Spinal cord (tissue), 10 donors: ENCODE data around the gene FCRL1. TPM values are rescaled to one million over a fixed set of nuclear protein-coding genes. Genes with fewer than 3 reads are reported as not detected.

ENCODE experiments used
- DNase-seq, 6 donors: peaks; one replicate each; pipeline versions ENCODE4 v3.0.0 to v3.0.0-alpha.2; 2013 to 2015; ENCODE audit warnings: low spot score in 6 of 6, low read depth in 4 of 6
- H3K27ac ChIP-seq: one replicate; pipeline ENCODE4 v1.5.1; 2013; ENCODE audit warnings: low read depth, low read length, control low read depth
- H3K27me3 ChIP-seq: one replicate; pipeline ENCODE4 v1.6.1; 2013; ENCODE audit warnings: low read length; ENCODE audit not compliant: control insufficient read depth, insufficient read depth
- H3K36me3 ChIP-seq: one replicate; pipeline ENCODE4 v1.6.1; 2013; ENCODE audit warnings: low read length; ENCODE audit not compliant: control insufficient read depth, insufficient read depth
- H3K4me1 ChIP-seq: one replicate; pipeline ENCODE4 v1.6.1; 2013; ENCODE audit warnings: low read length; ENCODE audit not compliant: control insufficient read depth, insufficient read depth
- H3K4me3 ChIP-seq: one replicate; pipeline ENCODE4 v1.5.1; 2013; ENCODE audit warnings: low read depth, low read length, control low read depth
- H3K9me3 ChIP-seq: one replicate; pipeline ENCODE4 v1.6.1; 2013; ENCODE audit warnings: low read length; ENCODE audit not compliant: control insufficient read depth, insufficient read depth
- WGBS: methylation state at CpG from one replicate; pipeline ENCODE4 v1.1.5; 2013; ENCODE audit warnings: missing lambda C conversion rate; ENCODE audit not compliant: insufficient coverage; 5-methylcytosine and 5-hydroxymethylcytosine counted together
- polyA plus RNA-seq, 2 donors: library from polyadenylated mRNA; unstranded; fragments of 120-200 nt; gene quantifications; one replicate each; pipeline ENCODE4 v1.2.1, GENCODE V29; 2013; ENCODE audit not compliant: insufficient read length in 2 of 2
- total RNA-seq, 2 donors: library from RNA; depleted of rRNA in 1 of 2; stranded (reverse); fragments of 120-200 nt in 1 of 2; fragments of >200 nt in 1 of 2; gene quantifications; one replicate each; pipeline versions ENCODE4 v1.2.3 to v1.2.4, GENCODE V29; 2013 to 2014
- donor health status: healthy.

The FCRL1 gene
- total and polyA plus RNA-seq, 4 donors: 0.06 to 2.1 (median 0.17) TPM

- Histone ChIP-seq H3K27me3 (no peaks in the 10 kb centered on the region), H3K27ac (no peak overlapping the region), H3K9me3 (no peaks in the 10 kb centered on the region), H3K36me3 (no peaks in the 10 kb centered on the region), H3K4me3 (no peak overlapping the region), H3K4me1 (no peaks in the 10 kb centered on the region)
- DNase-seq: no peak
These were observed 19.0 kb upstream of the FCRL1 start for GRCh38 chr1:157838966-157839365.

- no peaks in the 10 kb centered on the region for H3K36me3 ChIP-seq
- no peak overlapping the region for H3K27ac ChIP-seq
- no peaks in the 10 kb centered on the region for H3K4me1 ChIP-seq
- no peaks in the 10 kb centered on the region for H3K27me3 ChIP-seq
- no peaks in the 10 kb centered on the region for H3K9me3 ChIP-seq
- no peak for DNase-seq
- H3K4me3 ChIP-seq: no peak overlapping the region
- WGBS: 72% methylated on average over 9 of the region's 12 CpGs
These were observed 14.5 kb upstream of the FCRL1 start for GRCh38 chr1:157834430-157834829.

- no peak overlapping the region for H3K4me3 ChIP-seq
- H3K27ac ChIP-seq: no peak overlapping the region
- 79% methylated on average over 4 of the region's 6 CpGs for WGBS
- no peaks in the 10 kb centered on the region for H3K4me1 ChIP-seq
- H3K36me3 ChIP-seq: no peaks in the 10 kb centered on the region
- no peaks in the 10 kb centered on the region for H3K9me3 ChIP-seq
- no peak for DNase-seq
- H3K27me3 ChIP-seq: no peaks in the 10 kb centered on the region
These were observed 13.2 kb upstream of the FCRL1 start for GRCh38 chr1:157833145-157833544.

GRCh38 chr1:157831968-157832626, 12.2 kb upstream of the FCRL1 start:
- DNase-seq: no peak
- H3K9me3 ChIP-seq: no peaks in the 10 kb centered on the region
- no peak overlapping the region for H3K4me3 ChIP-seq
- WGBS: 86% methylated on average over 1 of the region's 4 CpGs
- H3K27ac ChIP-seq: no peak overlapping the region
- no peaks in the 10 kb centered on the region for H3K36me3 ChIP-seq
- no peaks in the 10 kb centered on the region for H3K27me3 ChIP-seq
- no peaks in the 10 kb centered on the region for H3K4me1 ChIP-seq

- H3K4me3 ChIP-seq: no peak overlapping the region
- H3K27me3 ChIP-seq: no peaks in the 10 kb centered on the region
- DNase-seq: no peak
- WGBS: no CpG with 5 or more reads among the region's 2 CpGs
- H3K36me3 ChIP-seq: no peaks in the 10 kb centered on the region
- H3K4me1 ChIP-seq: no peaks in the 10 kb centered on the region
- no peaks in the 10 kb centered on the region for H3K9me3 ChIP-seq
- no peak overlapping the region for H3K27ac ChIP-seq
These were observed 11.0 kb upstream of the FCRL1 start for GRCh38 chr1:157830887-157831286.

- Histone ChIP-seq H3K27ac (no peak overlapping the region), H3K9me3 (no peaks in the 10 kb centered on the region), H3K36me3 (no peaks in the 10 kb centered on the region), H3K4me3 (no peak overlapping the region), H3K27me3 (no peaks in the 10 kb centered on the region), H3K4me1 (no peaks in the 10 kb centered on the region)
- 100% methylated on average over 1 of the region's 3 CpGs for WGBS
- no peak for DNase-seq
These were observed 9.8 kb upstream of the FCRL1 start for GRCh38 chr1:157829711-157830110.

GRCh38 chr1:157829210-157829609, 9.3 kb upstream of the FCRL1 start:
- H3K9me3 ChIP-seq: no peaks in the 10 kb centered on the region
- no peaks in the 10 kb centered on the region for H3K4me1 ChIP-seq
- no peak overlapping the region for H3K27ac ChIP-seq
- no peaks in the 10 kb centered on the region for H3K36me3 ChIP-seq
- no peak overlapping the region for H3K4me3 ChIP-seq
- no peak for DNase-seq
- no peaks in the 10 kb centered on the region for H3K27me3 ChIP-seq

GRCh38 chr1:157820299-157820698, 379 bp upstream of the FCRL1 start:
- no peak for DNase-seq
- no peaks in the 10 kb centered on the region for H3K36me3 ChIP-seq
- H3K27ac ChIP-seq: no peak overlapping the region
- H3K4me1 ChIP-seq: no peaks in the 10 kb centered on the region
- no peak overlapping the region for H3K4me3 ChIP-seq
- no peaks in the 10 kb centered on the region for H3K27me3 ChIP-seq
- no CpG with 5 or more reads among the region's 2 CpGs for WGBS
- no peaks in the 10 kb centered on the region for H3K9me3 ChIP-seq

- no peak overlapping the region for H3K4me3 ChIP-seq
- no peaks in the 10 kb centered on the region for H3K27me3 ChIP-seq
- H3K4me1 ChIP-seq: no peaks in the 10 kb centered on the region
- DNase-seq: no peak
- H3K9me3 ChIP-seq: no peaks in the 10 kb centered on the region
- 77% methylated on average over 2 of the region's 2 CpGs for WGBS
- no peak overlapping the region for H3K27ac ChIP-seq
- H3K36me3 ChIP-seq: no peaks in the 10 kb centered on the region
These were observed 705 bp downstream of the FCRL1 start for GRCh38 chr1:157819215-157819614.

- DNase-seq: no peak
- WGBS: no CpG with 5 or more reads among the region's 1 CpG
These were observed 6.7 kb downstream of the FCRL1 start for GRCh38 chr1:157813269-157813668.

More at GRCh38 chr1:157813269-157813668, 6.7 kb downstream of the FCRL1 start:
- Histone ChIP-seq H3K4me3 (no peak overlapping the region), H3K36me3 (no peaks in the 10 kb centered on the region), H3K27me3 (no peaks in the 10 kb centered on the region), H3K4me1 (no peaks in the 10 kb centered on the region), H3K9me3 (peaks cover 4% of the 10 kb centered on the region), H3K27ac (no peak overlapping the region)
